NCI-H524 (cell line): ENCODE measurements around the gene FARP1.

Source experiments
- DNase-seq, 2 experiments: peaks; one replicate each; lab custom pipeline; 2025; lab: John Stamatoyannopoulos, UW

FARP1 gene

GRCh38 chr13:98461486-98462240, 318.8 kb downstream of the FARP1 start:
- DNase-seq, result peak in 1 of 2 experiments; percentile 66

GRCh38 chr13:98462241-98462882, 319.5 kb downstream of the FARP1 start:
- no peak for DNase-seq

GRCh38 chr13:98462946-98463345, 320.1 kb downstream of the FARP1 start:
- no peak for DNase-seq

GRCh38 chr13:98466634-98467236, 323.8 kb downstream of the FARP1 start:
- DNase-seq, result peak in 1 of 2 experiments; percentile 11

- DNase-seq, result no peak
Observed at GRCh38 chr13:98467263-98467985, 324.5 kb downstream of the FARP1 start.

GRCh38 chr13:98468361-98468760, 325.5 kb downstream of the FARP1 start:
- peak; percentile 14 to 19 for DNase-seq

- DNase-seq, result no peak
Observed at GRCh38 chr13:98468929-98469328, 326.0 kb downstream of the FARP1 start.

- DNase-seq, result no peak
Observed at GRCh38 chr13:98470920-98471319, 328.0 kb downstream of the FARP1 start.

GRCh38 chr13:98471934-98472333, 329.0 kb downstream of the FARP1 start:
- no peak for DNase-seq

GRCh38 chr13:98473135-98473787, 330.4 kb downstream of the FARP1 start:
- DNase-seq, result no peak

GRCh38 chr13:98473788-98474144, 330.9 kb downstream of the FARP1 start:
- no peak for DNase-seq

GRCh38 chr13:98474292-98474691, 331.4 kb downstream of the FARP1 start:
- DNase-seq, result no peak

- no peak for DNase-seq
Observed at GRCh38 chr13:98474761-98475160, 331.9 kb downstream of the FARP1 start.

GRCh38 chr13:98475522-98475921, 332.6 kb downstream of the FARP1 start:
- no peak for DNase-seq

GRCh38 chr13:98476106-98476505, 333.2 kb downstream of the FARP1 start:
- no peak for DNase-seq

- no peak for DNase-seq
Observed at GRCh38 chr13:98476538-98476966, 333.7 kb downstream of the FARP1 start.

GRCh38 chr13:98478189-98479129, 335.6 kb downstream of the FARP1 start:
- no peak for DNase-seq

- DNase-seq, result no peak
Observed at GRCh38 chr13:98479496-98480003, 336.7 kb downstream of the FARP1 start.

GRCh38 chr13:98480915-98481877, 338.3 kb downstream of the FARP1 start:
- DNase-seq, result peak; percentile 84 to 96
